ENCODE results near the gene GRID1. TPM values are rescaled to one million over a fixed set of nuclear protein-coding genes. Genes with fewer than 3 reads are reported as not detected.
"Not testable (repeated sequence)": the region's sequence is repeated elsewhere in the genome, so short reads cannot be mapped to it uniquely, and the experiment has no call there.

GRID1 gene
- total RNA-seq, 1 donor from 2014 or later, result 0.20 TPM

DNA sequence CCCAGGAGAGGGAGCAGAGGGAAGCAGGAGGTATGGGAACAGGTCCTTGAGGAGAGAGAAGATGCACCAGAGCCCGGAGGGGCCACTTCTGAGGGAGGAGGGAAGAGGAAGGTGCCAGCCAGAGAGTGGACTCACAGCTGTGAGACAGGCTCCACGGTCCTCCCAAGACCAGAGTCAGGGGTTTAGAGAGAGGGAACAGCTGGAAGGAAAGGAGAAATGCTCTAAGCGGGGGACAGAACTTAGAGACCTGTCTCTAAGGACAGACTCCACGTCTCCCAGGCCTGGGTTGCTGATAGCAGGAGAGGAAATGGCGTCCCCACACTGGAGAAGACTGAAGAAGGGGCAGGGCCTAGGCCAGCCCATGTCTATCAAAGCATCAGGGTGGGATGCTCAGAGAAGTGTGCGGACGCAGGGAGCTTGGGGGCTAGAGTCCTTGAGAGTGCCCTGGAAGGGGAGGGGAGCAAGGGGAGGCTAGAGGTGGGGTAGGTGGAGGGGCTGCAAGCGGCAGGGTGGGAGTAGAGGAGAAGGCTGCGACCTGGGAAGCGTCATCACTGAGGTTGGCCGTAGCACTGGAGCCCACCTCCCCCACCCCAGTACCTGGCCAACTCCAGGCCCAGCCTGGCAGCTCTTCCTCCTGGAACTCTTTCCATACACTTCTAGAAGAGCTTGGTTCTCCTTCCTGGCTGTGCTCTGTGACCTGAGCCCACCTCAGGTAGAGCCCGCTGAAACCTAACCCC lies 25.6 kb upstream of the GRID1 start:
- DNase-seq (ENCODE audit: low read depth), result no peak

- DNase-seq (ENCODE audit: low read depth), result no peak
Measured at GRCh38 chr10:86391236-86391840, 24.7 kb upstream of the GRID1 start.

DNA sequence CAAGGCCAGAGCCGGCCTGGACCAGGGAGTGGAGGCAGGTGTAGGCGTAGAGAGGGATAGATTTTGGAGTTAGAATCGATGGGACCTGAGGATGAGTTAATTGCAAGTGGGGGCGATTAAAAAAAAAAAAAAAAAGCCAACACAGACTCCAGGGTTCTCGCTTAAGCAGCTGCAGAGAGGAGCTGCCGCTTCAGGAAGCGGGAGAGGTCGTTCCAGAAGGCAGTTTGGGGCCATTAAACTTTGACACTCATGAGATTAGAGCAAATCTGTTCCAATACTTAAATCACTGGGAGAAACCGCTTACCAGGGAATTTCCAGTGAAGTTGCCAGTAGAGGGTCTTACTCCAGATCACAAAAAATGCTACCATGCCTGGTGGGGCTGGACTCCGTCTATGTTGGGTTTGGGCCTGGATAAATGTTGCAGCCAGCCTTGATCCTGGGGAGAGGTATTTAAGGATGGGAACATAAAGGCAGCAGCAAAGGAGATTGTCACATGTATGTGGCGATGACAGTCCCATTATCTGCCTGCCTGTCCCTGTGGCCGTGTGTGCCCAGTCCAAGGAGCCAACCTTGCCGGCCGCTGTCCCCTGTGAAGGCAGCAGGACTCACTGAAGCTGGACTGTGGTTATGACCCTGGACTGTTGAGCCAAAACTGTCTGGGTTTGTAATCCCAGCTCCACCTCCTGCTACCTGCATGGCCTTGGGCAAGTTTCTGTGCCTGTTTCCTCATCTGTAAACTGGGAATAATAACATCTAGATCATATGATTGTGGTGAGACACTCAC lies 23.9 kb upstream of the GRID1 start:
- no peak for DNase-seq (ENCODE audit: low read depth)

GRCh38 chr10:86389441-86390193 lies 23.0 kb upstream of the GRID1 start:
- DNase-seq (ENCODE audit: low read depth), result no peak

DNA sequence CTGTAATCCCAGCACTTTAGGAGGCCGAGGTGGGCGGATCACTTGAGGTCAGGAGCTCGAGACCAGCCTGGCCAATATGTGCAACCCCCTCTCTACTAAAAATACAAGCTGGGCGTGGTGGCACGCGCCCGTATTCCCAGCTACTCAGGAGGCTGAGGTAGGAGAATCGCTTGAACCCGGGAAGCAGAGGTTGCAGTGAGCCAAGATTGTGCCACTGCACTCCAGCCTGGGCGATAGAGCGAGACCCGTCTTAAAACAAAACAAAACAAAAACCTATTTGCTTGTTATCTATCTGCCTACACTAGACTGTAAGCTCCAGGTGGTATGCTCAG lies 22.5 kb upstream of the GRID1 start:
- DNase-seq (ENCODE audit: low read depth), result not testable (repeated sequence)

DNA sequence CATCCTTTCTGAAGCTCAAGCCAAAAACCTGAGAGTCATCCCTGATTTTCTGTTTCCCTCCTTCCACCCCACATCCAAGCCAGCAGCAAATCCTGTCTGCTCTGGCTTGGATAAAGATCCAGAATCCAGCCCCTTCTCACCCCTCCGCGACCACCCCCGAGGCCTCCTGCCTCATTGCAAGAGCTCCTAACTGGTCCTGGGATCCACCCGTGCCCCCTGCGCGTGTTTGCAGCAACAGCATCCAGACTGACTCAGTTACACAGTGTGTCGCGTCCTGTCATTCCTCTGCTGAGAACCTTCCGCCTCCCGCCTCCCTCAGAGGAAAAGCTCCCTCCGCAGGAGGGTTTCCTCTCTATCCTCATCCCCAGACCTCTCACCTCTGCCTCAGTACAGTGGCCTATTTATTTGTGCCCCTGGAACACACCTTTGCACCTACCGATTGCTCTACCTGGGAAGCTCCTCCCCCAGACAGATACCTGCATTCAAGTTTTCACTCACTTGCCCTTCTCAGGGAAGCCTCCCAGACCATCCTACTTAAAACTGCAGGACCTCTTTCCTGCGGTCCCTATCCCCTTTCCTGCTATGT lies 21.6 kb upstream of the GRID1 start:
- no peak for DNase-seq (ENCODE audit: low read depth)

DNA sequence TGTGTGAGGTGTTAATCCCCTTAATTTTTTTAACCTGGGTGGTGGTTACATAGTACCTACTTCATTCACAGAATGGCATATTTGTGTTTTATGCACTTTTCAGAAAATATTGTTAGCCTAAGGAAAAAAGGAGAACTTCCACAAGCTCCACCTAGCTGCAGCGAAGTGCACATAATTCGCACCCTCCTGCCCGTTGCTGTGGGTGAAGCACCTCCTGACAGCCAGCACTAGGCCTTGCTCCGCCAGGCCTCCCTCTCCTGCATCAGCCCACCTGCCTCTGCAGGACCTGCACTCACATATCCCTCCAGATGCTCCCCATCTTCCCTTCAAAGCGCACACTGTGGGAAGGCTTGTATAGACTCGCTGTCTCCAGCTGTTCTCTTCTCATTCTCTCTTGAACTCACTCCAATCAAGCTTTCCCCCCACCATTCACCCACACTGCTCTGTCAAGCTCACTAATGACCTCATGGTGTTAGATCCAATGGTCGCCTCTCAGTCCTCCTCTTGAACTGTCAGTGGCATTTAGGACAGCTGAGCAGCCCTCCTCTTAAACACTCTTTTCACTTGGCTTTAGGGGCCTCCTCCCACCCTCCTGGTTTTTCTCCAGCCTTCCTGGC lies 20.7 kb upstream of the GRID1 start:
- DNase-seq (ENCODE audit: low read depth), result no peak

DNA sequence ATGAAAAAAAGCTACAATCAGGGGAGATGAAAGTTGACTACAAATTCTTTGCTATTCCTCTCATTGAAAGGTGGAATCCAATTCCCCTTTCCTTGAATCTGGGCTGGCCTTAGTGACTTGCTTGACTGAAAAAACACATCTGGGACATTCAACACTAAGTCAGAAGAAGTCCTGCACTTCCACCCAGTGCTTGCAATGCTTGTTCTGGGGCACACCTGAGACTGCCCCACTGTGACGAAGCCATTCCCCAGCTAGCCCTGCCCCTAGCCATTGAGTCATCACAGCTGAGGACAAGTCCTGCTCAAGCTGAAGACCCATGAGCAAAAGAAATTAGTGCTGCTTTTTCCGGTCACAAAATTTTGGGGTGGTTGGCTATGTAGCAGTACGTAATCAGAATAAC lies 19.2 kb upstream of the GRID1 start:
- no peak for DNase-seq (ENCODE audit: low read depth)

- DNase-seq (ENCODE audit: low read depth), result no peak
Measured at GRCh38 chr10:86377797-86378146, 11.2 kb upstream of the GRID1 start.

- DNase-seq (ENCODE audit: low read depth), result no peak
Measured at GRCh38 chr10:86376852-86377796, 10.5 kb upstream of the GRID1 start.

- DNase-seq (ENCODE audit: low read depth), result no peak
Measured at GRCh38 chr10:86376403-86376802, 9.8 kb upstream of the GRID1 start.

DNA sequence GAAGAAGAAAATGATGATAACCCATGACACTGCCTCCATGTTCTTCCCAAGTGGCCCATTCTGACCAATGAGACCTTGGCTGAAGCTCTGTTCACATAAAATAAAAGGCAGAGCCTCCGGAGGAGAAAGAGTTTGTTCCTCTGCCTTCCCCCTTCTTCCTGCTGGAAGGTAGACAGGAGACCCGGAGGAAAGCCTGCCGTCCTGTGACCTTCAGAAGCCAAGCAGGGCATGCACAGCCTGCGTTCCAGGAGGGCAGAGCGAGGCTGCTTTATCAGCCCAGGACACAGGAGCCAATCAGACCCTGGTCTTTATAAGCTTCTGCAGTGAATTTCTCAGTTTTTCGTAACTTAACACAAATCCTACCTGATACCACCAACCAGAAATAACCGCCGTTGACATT lies 8.6 kb upstream of the GRID1 start:
- no peak for DNase-seq (ENCODE audit: low read depth)

DNA sequence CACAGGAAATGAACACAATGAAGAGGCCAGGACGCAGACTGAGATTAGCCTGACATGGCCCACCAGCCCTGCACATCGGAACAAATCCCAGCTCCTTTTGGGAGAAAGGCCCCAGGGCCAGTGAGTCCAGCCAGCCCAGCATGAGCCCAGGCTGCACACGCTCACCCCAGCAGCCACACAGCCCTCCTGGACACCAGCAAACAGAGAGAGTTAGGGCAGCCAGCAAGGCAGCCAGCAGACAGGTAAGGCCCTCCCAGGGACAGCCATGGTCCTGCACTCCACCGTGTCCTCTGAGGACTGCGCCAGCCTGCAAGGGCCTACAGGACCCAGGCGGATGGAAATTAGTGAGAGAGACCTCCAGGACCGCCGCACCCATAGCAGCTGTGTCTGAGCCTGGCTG lies 8.1 kb upstream of the GRID1 start:
- no peak for DNase-seq (ENCODE audit: low read depth)

DNA sequence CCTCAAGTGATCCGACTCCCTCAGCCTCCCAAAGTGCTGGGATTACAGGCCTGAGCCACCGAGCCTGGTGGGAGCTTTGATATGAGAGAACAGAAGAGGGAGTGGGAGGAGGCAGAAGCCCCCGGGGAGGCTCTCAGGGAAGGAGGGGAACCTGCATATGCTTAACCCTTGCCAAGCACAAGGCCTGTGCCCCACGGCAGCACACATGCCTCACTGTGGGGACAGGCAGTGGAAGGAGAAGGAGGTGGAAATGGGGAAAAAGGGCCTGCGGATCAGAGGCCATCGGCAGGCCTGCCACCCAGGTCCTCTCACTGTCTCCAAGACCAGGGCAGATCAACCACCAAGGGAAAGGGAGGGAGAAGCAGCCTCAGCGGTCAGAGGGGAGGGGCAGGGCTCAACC lies 7.2 kb upstream of the GRID1 start:
- no peak for DNase-seq (ENCODE audit: low read depth)

DNA sequence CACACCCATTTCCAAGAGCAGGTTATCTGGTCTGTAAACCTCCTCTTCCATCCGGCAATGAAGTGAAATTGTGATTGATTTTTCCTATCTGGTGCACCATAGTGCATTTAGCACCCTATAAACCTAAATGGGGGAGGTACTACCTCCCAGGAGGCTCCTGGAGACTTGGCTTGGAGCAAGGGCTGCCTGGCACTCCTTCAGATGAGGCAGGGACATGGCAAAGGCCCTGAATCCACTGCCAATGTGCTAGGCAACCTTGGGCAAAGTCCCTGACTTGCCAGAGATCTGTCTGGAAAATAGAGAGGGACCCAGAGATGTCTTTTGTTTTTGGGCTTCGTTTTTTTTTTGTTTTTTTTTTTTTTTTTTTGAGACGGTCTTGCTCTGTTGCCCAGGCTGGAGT lies 6.7 kb upstream of the GRID1 start:
- DNase-seq (ENCODE audit: low read depth), result no peak

DNA sequence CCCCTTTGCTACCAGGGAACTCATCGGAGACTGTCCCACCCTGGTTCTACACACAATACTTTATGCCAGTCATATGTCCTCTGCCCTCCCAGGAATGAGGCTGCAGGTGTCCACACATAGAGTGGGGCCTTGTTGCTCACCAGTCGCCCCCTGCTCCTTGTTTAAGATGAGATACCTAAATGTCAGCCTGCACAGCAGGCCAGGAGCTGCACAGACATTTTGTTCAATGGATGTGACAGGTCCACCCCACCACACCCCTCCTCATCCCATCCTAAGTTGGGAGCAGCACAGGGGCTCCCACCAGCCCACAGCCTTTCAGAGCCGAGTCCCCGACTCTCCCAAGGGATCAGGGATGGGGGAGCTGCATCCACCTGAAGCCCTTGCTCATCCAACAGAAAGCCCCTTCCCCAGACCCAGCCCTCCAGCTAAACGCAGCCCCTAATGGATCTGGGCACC lies 6.2 kb upstream of the GRID1 start:
- no peak for DNase-seq (ENCODE audit: low read depth)

DNA sequence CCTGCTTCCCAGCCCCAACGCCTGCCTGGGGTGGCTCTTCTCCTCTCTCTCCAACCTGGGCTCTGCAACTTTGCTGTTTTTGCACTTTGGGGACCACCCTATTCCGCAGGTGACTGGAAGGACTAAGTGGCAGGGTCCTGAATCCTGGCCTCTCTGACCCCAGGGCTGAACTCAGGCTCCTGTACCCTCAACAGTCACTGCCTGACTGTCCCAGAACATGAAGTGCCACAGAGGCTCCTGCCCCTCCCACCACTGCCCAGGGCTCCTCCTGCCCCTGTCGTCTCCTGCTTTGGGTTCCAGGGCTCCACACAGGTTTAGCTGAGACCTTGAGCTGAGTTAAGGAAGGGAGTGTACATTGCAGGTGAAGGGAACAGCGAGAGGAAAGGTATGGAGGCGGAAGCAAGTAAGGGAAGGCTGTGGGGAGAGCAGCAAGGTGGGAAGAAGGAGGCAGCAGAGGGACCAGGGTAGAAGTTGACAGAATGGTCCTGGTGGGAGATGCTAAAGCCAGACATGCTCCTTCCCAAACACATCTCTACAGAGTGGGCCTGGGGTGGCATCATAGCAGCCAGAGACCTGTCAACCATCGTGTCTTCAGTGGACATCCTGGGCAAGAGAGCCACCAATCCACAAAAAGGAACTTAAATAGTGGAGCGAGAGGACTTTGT lies 5.7 kb upstream of the GRID1 start:
- no peak for DNase-seq (ENCODE audit: low read depth)

DNA sequence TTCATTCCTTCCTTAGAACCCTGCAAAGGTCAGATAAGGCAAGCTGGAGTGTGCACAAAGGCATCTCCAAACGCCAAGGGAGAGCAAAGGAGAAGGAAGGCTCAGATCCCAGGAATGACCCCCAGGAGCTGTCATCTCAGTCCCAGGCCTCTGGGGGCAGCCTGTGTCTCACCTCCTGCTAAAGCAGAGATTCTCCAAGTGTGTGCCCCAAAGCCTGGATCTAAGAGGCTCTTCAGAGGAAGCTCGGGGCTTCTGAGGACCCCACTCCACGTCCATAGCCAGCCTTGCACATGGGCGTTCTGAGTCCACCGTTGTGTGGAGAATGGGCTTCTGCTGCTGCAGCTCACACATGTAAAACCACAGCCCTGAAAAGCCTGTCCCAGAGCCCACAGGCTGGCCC lies 5.1 kb upstream of the GRID1 start:
- no peak for DNase-seq (ENCODE audit: low read depth)

- DNase-seq (ENCODE audit: low read depth), result no peak
Measured at GRCh38 chr10:86371116-86371515, 4.5 kb upstream of the GRID1 start.

- no peak for DNase-seq (ENCODE audit: low read depth)
Measured at GRCh38 chr10:86370006-86370585, 3.5 kb upstream of the GRID1 start.
